NCI-H510A treated with DMSO at 0.1 percent for 48 hours (cell line): ENCODE data around the gene SYTL3.
A peak's percentile ranks its signal among the peaks of the same experiment; 100 is the strongest.
"Not testable (repeated sequence)": the region's sequence is repeated elsewhere in the genome, so short reads cannot be mapped to it uniquely, and the experiment has no call there.

Source experiments
- DNase-seq: peaks from one replicate; lab custom pipeline; 2025; lab: John Stamatoyannopoulos, UW

Gene SYTL3

GRCh38 chr6:158640519-158640918 is 9.3 kb upstream of the SYTL3 start:
- no peak for DNase-seq

- DNase-seq: no peak
Measured at GRCh38 chr6:158642097-158642601, 7.7 kb upstream of the SYTL3 start.

- DNase-seq: no peak
Measured at GRCh38 chr6:158643836-158644230, 6.0 kb upstream of the SYTL3 start.

GRCh38 chr6:158644231-158645063 is 5.4 kb upstream of the SYTL3 start, which contains the start of gene DYNLT1:
Gene DYNLT1 (minus strand): TSS chr6:158644743. CDS start chr6:158644708, 35 bp downstream.
- peak; percentile 82 for DNase-seq

- DNase-seq: no peak
Measured at GRCh38 chr6:158645064-158646022, 4.5 kb upstream of the SYTL3 start.

- DNase-seq: no peak
Measured at GRCh38 chr6:158646023-158646910, 3.6 kb upstream of the SYTL3 start.

- no peak for DNase-seq
Measured at GRCh38 chr6:158647501-158647900, 2.4 kb upstream of the SYTL3 start.

GRCh38 chr6:158648682-158649131 is 1.1 kb upstream of the SYTL3 start:
- DNase-seq: no peak

GRCh38 chr6:158651981-158652737 is 2.3 kb downstream of the SYTL3 start:
- not testable (repeated sequence) for DNase-seq

- DNase-seq: no peak
Measured at GRCh38 chr6:158653577-158654354, 3.9 kb downstream of the SYTL3 start.

GRCh38 chr6:158654498-158654897 is 4.6 kb downstream of the SYTL3 start:
- no peak for DNase-seq

- DNase-seq: no peak
Measured at GRCh38 chr6:158654960-158655489, 5.2 kb downstream of the SYTL3 start.

- DNase-seq: peak; percentile 91
Measured at GRCh38 chr6:158655569-158656450, 6.0 kb downstream of the SYTL3 start.

- DNase-seq: not testable (repeated sequence)
Measured at GRCh38 chr6:158656986-158657385, 7.1 kb downstream of the SYTL3 start.

GRCh38 chr6:158660333-158660754 is 10.5 kb downstream of the SYTL3 start:
- peak; percentile 88 for DNase-seq

GRCh38 chr6:158661156-158661685 is 11.4 kb downstream of the SYTL3 start:
- peak; percentile 45 for DNase-seq

- no peak for DNase-seq
Measured at GRCh38 chr6:158662607-158662953, 12.7 kb downstream of the SYTL3 start.

- peak; percentile 60 for DNase-seq
Measured at GRCh38 chr6:158662954-158663624, 13.2 kb downstream of the SYTL3 start.
